GM18507 (cell line): ENCODE measurements around the gene MRM3.
"Not testable (repeated sequence)": the region's sequence is repeated elsewhere in the genome, so short reads cannot be mapped to it uniquely, and the experiment has no call there.

Experiments
- DNase-seq: peaks from one replicate; pipeline ENCODE4 v3.0.0; 2011; ENCODE audit warnings: low read depth; ENCODE audit not compliant: insufficient read length; ENCODE audit errors: extremely low spot score
- FAIRE-seq: peaks from 2 replicates; lab custom pipeline; 2011; peaks lifted over from hg19 to GRCh38; lab: Jason Lieb, UNC

The MRM3 gene, protein sequence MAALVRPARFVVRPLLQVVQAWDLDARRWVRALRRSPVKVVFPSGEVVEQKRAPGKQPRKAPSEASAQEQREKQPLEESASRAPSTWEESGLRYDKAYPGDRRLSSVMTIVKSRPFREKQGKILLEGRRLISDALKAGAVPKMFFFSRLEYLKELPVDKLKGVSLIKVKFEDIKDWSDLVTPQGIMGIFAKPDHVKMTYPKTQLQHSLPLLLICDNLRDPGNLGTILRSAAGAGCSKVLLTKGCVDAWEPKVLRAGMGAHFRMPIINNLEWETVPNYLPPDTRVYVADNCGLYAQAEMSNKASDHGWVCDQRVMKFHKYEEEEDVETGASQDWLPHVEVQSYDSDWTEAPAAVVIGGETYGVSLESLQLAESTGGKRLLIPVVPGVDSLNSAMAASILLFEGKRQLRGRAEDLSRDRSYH

GRCh38 chr17:781805-782731 lies at the start of gene MRM3, which contains the start of gene GLOD4:
TSS of gene MRM3 (plus strand) at chr17:782353. CDS start at chr17:782379, 26 bp downstream.
TSS of gene GLOD4 (minus strand) at chr17:782280. CDS start at chr17:782255, 25 bp downstream.
- DNase-seq (peak; percentile 95), FAIRE-seq (peak; percentile 90)

DNA sequence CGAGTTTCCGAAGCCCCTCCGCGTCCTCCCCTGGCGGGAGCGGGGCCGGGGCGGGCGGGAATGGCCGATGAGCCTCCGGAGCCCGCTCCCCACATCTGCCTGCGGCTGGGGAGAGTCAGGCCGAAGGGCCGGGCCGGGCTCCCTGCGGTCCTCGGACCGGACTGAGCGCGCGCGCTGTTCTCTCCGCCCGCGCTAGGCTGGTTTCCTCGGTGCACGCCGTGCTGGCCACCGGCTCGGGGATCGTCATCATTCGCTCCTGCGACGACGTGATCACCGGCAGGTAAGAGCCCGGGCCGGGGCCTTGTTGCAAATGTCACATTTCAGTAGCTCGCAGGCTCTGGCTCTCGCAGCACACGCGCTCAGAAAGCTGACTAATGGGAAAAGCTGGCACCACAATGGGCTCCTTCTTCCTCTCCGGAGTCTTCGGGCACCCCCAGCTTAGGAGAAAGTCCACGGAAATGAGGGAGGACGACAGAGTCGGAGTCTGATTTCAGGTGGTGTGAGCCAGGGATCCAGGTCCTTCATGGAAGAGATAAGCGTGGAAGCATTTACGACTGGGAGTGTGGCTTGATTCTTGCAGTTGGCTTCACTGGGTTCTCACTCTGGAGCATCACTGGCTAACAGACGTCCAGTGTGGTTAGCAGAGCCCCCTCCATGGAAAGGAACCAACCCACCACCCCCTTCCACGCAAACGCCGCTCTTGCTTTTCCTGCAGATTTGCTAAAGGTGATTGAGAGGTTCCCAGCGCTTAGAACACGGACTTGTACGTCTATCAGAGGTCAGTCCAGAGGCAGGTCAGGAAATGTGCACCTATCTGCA lies 49.0 kb upstream of the MRM3 start:
- DNase-seq (no peak), FAIRE-seq (no peak)

DNA sequence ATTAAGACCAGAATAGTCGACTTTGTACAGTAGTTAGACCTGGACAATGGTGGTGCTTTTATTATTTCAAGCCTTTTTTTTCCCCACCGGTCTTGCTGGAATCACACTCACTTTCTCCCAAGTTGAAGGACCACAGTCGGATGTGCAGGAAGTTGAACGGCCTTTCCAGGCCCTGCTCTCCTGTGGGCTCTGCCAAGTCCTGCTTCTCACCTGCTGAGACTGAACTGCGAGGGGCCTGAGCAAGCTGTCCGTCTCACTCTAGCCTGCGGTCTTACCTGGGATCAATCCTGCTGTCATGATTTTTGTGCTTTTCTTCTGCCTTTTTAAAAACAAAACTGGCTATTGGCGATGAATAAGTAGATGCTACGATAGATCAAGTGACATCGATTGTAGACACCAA lies 48.4 kb upstream of the MRM3 start:
- FAIRE-seq = peak; percentile 24
- no peak for DNase-seq

DNA sequence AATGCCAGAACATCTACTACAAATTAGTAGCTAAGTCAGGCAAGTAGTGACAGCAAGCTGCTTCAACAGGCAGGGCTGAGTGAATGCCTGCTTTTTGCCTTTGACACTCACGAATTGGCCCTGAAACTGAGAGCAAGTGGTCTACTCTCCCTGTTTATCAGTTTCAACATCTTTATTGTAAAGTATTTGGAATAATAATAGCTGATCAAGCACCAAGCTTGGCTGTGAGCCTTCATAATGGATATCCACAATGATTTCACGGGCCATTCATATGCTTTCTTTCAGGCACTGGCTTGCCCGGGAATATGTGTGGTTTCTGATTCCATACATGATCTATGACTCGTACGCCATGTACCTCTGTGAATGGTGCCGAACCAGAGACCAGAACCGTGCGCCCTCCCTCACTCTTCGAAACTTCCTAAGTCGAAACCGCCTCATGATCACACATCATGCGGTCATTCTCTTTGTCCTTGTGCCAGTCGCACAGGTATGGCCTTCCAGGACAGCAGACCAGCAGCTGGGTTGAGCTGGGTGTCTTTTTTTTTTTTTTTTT lies 44.5 kb upstream of the MRM3 start:
- DNase-seq (no peak), FAIRE-seq (no peak)

GRCh38 chr17:740240-741017 lies 41.7 kb upstream of the MRM3 start:
- DNase-seq (peak; percentile 42), FAIRE-seq (peak; percentile 95)

- FAIRE-seq (no peak), DNase-seq (no peak)
These were observed 39.9 kb upstream of the MRM3 start for GRCh38 chr17:742147-742793.

- DNase-seq = no peak
- FAIRE-seq = peak; percentile 12
These were observed 39.0 kb upstream of the MRM3 start for GRCh38 chr17:743139-743538.

- FAIRE-seq = no peak
- no peak for DNase-seq
These were observed 37.2 kb upstream of the MRM3 start for GRCh38 chr17:744937-745336.

DNA sequence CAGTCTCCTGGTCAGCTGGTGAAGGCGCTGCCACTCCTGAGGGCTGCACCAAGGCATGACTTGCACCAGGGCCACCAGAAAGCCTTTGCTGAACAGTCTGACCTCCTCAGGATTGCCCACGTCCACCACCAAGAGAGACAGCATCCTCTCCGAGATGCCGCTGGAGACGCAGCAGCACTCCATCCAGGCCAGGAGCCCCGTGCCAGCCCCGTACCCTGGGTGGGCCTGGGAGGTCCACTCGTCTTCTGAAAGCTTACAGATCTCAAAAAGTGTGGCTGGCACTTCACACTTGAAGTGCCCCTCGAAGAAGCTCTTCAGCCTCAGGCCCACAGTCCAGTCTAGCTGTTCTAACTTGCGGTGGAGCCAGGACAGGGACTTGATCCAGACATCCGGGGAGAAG lies 36.7 kb upstream of the MRM3 start:
- DNase-seq (no peak), FAIRE-seq (no peak)

DNA sequence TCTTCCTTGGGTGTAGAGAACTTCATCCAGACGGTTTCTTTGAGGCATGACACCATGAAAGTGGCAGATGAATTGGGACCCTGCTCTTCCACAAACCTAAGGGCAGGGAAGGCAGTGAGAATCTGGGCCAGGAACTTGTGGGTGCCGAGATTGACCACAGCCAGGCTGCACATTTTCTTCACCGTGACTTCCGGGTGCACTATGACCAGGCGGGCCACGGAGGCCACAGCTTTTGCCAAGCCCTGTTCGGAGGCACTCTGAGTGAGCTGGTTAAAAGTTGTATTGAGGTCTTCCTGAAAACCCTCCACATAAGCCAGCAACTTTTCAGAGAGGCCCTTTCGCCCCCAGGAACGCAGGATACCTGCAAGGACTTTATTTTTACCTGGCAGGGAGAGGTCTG lies 36.0 kb upstream of the MRM3 start:
- DNase-seq (no peak), FAIRE-seq (no peak)

DNA sequence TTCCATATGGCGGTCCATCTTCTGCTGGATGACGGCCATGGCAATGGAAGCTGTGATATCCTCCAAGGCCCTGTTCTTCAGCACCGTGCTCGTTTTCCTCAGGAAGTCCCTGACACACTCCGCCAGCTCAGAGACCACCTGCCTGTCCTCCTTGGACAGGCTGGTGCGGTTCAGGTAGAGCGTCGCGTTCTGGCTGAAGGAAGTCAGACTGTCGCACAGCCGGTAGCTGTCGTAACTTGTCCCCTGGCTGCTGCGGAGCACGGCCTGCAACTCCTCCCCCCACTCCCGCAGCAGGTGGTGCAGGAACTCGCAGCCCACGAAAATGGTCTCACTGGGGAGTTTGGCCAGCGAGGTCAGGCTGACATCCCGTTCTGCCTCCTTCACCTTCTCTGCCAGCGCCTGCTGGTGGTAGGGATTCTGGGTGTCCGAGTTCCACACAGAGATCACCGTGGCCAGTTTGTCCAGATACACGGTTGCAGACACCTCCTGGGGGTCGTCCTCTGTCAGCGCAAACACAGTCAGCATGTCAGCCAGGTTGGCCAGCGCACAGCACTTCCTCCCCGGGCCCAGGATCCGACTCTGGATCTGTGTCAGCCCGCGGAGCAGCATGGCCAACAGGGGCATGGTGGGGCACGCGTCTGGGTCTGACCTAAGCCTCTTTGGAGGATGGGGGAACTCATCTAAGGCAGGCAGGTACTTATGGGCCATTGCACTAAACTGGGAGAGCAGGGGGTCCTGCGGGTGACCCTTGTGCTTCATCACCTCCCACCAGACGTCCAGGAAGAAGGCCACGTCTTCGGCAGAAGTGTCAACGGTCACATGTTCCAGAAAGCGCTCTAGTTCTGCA lies 35.1 kb upstream of the MRM3 start:
- DNase-seq = no peak
- no peak for FAIRE-seq

DNA sequence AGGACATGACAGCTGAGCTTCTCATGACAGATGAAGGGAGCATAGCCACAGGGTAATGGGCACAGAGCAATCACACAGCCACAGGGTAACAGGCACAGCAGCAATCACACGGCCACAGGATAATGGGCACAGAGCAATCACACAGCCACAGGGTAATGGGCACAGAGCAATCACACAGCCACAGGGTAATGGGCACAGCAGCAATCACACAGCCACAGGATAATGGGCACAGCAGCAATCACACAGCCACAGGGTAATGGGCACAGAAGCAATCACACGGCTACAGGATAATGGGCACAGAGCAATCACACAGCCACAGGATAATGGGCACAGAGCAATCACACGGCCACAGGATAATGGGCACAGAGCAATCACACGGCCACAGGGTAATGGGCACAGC lies 33.5 kb upstream of the MRM3 start:
- FAIRE-seq, DNase-seq: not testable (repeated sequence)

- not testable (repeated sequence) for DNase-seq, FAIRE-seq
These were observed 32.8 kb upstream of the MRM3 start for GRCh38 chr17:749359-749758.

- no peak for DNase-seq
- FAIRE-seq = no peak
These were observed 31.6 kb upstream of the MRM3 start for GRCh38 chr17:750431-751037.

GRCh38 chr17:751269-752001 lies 30.7 kb upstream of the MRM3 start:
- DNase-seq (no peak), FAIRE-seq (no peak)

GRCh38 chr17:752002-752619 lies 30.0 kb upstream of the MRM3 start, which contains the start of gene GEMIN4:
TSS of gene GEMIN4 (minus strand) at chr17:752264. CDS start at chr17:752142, 122 bp downstream.
- DNase-seq (peak; percentile 98), FAIRE-seq (peak; percentile 83)
